Epidermal melanocyte (primary cell): ENCODE data around the gene SLC12A7.
"Not testable (repeated sequence)": the region's sequence is repeated elsewhere in the genome, so short reads cannot be mapped to it uniquely, and the experiment has no call there.

Experiments
- DNase-seq: peaks from one replicate; pipeline ENCODE4 v3.0.0; 2011; ENCODE audit warnings: low spot score; ENCODE audit not compliant: insufficient read length

The SLC12A7 gene

GRCh38 chr5:1097988-1098385, 13.9 kb downstream of the SLC12A7 start:
- not testable (repeated sequence) for DNase-seq

DNA sequence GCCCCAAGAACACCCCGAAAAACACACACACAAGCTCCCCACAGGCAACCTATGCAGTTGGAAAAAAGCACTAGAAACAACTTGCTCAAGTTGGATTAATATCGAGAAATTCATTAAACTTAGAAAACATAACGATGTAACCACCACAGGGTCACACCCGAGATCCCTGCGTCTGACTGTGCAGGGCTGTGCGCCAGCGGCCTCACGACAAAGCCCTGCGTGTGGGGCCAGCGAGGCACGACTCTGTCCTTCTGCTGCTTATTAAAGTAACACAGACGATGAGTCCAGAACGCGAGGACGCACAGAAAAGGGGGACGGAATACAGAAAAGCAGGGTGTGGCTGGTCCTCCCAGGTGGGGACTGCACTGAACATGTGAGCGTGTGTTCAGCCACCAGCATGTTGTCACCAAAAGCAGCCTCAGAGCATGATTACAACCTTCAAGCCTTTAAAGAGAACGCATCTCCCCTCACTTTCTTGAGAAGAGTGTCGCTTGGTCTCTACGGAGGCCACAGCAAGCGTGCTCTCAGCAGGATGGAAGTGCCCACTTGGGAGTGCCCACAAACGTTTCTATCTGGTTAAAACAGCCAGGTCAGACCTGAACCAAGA, 14.4 kb downstream of the SLC12A7 start:
- no peak for DNase-seq

- no peak for DNase-seq
These were observed 15.0 kb downstream of the SLC12A7 start for GRCh38 chr5:1096838-1097237.

GRCh38 chr5:1095990-1096363, 15.9 kb downstream of the SLC12A7 start:
- no peak for DNase-seq

DNA sequence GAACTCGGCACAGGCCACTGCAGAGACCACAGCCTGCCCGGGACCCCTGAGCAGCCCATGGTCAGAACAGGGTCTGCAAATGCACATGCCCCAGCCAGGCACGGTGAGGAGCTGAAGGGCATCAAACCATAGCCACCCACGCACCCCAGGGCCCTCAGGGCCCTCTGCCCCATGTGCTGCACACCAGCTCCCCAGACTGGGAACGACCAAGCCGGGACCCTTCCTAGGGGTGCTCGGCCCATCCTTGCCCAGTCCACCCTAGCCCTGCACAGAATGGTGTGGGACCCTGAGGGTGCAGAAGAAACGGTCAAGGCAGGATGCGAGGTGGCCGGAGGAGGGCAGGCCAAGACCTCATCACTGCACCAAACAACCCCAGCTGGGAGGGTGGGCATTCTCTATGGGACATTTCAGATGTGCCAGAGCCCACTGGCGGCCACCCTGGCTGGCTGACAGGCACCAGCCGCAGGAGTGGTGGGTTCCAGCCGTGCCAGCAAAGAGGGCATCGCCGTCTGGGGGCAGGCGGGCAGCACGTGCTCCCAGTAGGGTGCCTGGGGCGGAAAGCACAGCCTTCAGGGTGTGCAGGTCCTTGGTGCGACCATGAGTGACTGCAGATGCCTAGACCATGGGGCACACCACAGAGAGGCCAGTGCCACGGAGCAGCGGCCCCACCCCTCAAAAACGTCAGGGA, 16.4 kb downstream of the SLC12A7 start:
- no peak for DNase-seq

DNA sequence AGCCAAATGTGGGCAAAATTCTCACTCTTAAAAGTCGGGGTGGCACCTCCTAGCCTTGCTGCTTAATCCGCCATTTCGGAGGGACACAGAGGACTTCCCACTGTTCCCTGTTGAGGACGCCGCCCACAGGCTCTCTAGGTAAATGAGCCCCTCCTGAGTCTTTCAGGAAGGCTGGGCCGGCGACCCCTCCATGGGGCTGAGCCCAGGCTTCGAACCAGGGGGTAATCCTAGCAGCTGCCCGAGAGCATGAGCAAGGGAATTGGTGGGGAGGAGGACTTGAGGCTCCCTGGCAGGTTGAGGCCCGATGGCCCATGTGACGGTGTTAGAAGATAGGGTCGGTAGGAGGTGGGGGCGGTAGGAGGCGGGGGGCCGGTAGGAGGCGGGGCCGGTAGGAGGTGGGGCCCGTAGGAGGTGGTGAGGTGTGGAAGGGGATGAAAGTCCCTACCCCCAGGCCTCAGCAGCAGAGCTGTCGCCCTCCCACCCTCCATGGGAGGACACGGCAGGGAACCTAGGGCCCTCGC, 17.1 kb downstream of the SLC12A7 start:
- no peak for DNase-seq

GRCh38 chr5:1093361-1093760, 18.5 kb downstream of the SLC12A7 start:
- no peak for DNase-seq

DNA sequence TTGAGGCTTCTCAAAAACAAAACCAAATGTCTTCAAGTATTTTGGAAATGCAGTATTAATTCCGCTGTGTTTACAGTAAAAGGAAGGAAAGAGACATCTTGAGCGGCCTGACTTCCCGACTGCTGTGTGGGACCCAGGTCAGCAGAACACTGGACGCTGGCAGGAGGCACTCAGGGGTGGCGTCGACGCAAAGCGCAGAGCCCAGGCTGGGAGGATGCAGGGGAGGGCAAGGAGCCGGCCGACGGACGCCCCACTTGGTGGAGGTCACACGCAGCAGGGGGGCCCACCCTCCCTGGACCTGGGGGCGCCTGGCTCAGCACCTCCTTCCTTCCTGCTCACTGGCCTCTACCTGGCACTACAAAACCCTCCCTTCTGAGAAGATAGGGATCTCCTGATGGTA, 19.7 kb downstream of the SLC12A7 start:
- DNase-seq, result no peak

- no peak for DNase-seq
These were observed 20.2 kb downstream of the SLC12A7 start for GRCh38 chr5:1091632-1092031.

GRCh38 chr5:1090538-1090937, 21.3 kb downstream of the SLC12A7 start:
- peak; percentile 51 for DNase-seq

GRCh38 chr5:1089621-1090040, 22.2 kb downstream of the SLC12A7 start:
- DNase-seq, result no peak

GRCh38 chr5:1089146-1089545, 22.7 kb downstream of the SLC12A7 start:
- DNase-seq, result no peak

GRCh38 chr5:1088726-1089125, 23.1 kb downstream of the SLC12A7 start:
- no peak for DNase-seq

DNA sequence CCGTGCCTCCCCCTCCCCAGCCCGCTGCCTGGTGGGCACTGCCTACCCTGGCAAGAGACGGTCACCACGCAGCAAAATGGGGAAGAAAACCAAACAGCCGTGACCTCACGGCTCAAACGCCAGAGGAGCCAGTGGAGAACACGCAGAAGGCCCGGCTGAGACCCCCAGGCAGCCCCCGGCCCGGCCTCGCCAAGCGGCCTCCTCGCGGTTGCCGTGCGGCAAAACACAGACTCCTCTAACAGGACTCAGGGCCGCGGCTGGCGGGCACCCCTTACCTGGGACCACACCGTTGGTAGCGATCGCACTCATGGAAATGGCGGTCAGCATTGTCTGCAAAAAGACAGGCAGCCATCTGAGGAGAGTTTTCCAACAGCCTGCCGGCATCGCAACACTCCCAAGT, 23.8 kb downstream of the SLC12A7 start:
- no peak for DNase-seq

GRCh38 chr5:1087428-1087827, 24.4 kb downstream of the SLC12A7 start:
- DNase-seq, result no peak

DNA sequence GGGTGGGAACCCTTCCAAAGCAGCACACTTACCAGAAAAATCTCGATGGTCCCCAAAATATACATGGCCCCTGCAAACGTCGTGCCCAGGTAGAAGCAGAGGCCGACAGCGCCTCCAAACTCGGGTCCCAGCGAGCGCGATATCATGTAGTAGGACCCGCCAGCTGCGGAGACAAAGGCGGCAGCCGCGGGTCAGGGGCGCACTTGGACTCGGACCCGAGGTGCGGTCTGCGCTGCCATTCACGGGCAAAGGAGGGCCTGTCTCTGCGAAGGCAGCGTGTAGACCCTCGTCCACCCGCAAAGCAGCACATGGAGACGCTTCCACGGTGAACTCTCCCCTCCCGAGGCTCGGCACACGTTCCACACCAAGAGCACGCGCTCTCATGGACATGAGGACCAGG, 25.0 kb downstream of the SLC12A7 start:
- no peak for DNase-seq

DNA sequence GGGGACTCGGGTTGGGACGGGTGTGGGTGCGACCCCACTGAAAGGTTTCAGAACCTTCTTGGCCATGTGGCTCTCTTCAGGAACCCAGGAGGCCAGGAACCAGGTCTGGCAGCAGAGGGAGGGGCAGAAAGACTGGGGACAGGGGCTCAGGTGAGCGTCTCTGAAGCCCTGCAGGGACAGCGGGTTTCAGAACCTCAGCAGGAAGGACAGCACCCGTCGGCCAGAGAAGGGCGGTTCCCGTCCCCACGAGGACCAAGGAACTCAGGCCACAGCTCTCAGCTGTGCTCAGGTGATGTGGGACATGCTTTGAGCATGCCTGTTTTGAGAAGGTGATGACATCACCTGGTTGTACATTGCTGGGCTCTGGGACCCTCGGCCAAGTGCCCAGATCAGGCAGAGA, 25.7 kb downstream of the SLC12A7 start:
- DNase-seq, result no peak

DNA sequence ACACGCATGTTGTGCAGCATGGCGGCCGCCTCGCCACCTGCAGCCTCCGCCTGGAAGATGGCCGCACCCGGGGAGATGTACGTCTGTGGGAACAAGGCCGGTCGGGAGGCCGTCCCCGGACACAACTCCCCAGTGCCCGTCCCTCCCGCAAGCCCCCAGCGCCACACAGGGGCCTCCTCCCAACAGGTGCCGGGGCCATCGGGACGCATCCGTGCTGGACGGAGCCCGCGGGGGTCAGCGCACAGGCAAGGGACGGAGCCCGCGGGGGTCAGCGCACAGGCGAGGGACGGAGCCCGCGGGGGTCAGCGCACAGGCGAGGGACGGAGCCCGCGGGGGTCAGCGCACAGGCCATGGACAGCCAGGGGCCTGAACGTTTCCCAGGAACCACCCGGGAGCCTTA, 26.5 kb downstream of the SLC12A7 start:
- no peak for DNase-seq

- DNase-seq, result no peak
These were observed 27.8 kb downstream of the SLC12A7 start for GRCh38 chr5:1083823-1084605.

GRCh38 chr5:1083026-1083425, 28.8 kb downstream of the SLC12A7 start:
- DNase-seq, result not testable (repeated sequence)

DNA sequence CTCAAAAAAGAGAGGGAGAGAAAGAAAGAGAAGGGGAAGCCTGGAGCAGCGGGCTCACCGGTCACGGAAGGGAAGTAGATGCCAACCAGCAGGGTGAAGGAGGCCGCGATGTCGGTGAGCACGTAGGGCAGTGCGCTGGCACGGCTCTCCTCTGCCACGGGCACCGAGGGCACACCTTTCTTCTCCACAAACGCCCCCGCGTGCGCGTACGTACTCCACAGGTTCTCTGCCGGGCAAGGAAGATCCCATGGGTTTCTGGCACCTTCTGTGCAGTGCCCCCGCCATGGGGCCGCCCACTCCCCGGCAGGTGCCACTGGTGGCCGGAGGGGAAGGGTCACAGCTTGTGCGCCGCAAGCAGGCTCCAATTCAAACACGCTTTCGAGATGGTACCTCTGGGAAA, 30.3 kb downstream of the SLC12A7 start:
- DNase-seq, result no peak

DNA sequence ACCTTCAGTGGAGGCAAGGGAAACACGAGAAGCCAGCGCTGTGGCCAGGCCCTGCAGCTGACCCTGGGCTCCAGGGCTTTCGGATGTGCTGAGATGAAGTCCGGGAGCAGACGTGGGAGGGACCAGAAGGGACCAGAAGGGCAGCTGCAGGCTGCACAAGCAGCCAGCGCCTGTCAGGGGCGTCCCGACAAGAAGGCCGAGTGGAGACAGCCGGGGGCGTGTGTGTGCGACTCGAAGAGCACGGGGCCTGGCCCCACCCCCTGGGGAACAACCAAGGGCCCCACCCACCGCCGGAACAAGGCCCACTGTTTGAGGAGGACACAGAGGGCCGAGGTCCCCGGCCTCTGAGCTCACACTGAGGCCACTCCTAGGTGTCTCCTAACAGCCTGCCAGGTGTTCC, 31.4 kb downstream of the SLC12A7 start:
- DNase-seq, result no peak
